Activated CD8-positive, alpha-beta memory T cell treated with anti-CD3 and anti-CD28 coated beads for 48 hours (primary cell): Measurements from ENCODE around the gene ALX4.

Experiments used
- DNase-seq, 3 experiments: peaks; one replicate each; pipeline ENCODE4 v3.0.0-alpha.2; 2020; ENCODE audit warnings: low read depth in 2 of 3, low spot score in 2 of 3

ALX4 gene

GRCh38 chr11:44316659-44317240, 6.8 kb upstream of the ALX4 start:
- no peak for DNase-seq

- no peak for DNase-seq
These were observed 6.2 kb upstream of the ALX4 start for GRCh38 chr11:44315947-44316658.

GRCh38 chr11:44314733-44315132, 4.8 kb upstream of the ALX4 start:
- DNase-seq, result no peak

DNA sequence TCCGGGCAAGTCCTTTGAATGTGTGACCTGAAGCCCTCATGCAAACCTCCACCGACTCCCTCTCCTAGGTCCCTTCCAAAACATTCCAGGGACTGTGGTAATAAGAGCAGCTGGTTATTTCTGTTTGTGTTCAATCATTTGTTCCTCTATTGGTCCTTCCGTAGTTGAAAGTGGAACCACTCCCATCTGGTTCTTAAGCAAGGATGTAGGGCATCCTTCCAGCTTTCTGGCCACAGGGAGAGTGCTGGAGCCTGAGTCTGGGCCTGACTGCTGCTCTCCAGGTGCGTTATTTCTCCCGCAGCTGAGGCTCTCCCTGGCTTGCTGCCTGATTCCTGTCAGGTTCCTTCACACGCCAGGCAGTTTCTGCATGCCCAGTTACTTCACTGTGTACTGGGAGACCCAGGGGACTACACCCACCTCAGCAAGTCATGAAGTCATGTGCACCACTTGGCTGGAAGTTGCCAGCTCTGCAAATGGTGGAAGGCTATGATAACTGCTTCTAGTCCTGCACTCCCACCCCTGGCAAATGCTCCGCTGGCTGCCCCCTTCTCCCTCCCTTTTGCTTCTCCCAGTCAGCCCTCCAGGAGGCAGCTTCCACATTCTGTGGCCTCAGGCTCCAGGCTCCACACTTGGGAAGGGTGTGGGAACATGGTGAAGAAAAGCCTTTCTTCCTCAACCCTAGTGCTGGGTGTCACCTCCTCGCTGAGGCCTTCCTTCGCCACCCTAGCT, 4.0 kb upstream of the ALX4 start:
- DNase-seq, result no peak

DNA sequence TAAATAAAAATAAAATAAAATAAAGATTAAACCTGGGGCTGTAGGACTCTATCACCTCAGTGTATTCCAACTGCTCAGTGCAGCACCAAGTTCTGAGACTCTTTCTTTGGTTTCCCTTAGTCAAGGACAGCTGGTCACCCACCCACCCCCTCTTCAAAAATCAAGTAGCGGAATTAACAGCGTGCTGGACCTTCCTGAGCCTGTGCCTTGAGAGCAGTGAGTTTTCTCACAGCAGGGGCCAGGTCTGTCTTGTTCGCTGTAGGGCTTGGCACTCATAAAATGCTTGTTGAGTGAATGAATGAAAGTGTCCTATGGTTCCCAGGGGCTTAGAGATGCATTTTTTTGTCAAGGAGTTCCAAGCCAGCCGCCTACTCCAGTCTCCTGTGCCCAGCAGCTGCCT, 2.9 kb upstream of the ALX4 start:
- DNase-seq, result no peak

DNA sequence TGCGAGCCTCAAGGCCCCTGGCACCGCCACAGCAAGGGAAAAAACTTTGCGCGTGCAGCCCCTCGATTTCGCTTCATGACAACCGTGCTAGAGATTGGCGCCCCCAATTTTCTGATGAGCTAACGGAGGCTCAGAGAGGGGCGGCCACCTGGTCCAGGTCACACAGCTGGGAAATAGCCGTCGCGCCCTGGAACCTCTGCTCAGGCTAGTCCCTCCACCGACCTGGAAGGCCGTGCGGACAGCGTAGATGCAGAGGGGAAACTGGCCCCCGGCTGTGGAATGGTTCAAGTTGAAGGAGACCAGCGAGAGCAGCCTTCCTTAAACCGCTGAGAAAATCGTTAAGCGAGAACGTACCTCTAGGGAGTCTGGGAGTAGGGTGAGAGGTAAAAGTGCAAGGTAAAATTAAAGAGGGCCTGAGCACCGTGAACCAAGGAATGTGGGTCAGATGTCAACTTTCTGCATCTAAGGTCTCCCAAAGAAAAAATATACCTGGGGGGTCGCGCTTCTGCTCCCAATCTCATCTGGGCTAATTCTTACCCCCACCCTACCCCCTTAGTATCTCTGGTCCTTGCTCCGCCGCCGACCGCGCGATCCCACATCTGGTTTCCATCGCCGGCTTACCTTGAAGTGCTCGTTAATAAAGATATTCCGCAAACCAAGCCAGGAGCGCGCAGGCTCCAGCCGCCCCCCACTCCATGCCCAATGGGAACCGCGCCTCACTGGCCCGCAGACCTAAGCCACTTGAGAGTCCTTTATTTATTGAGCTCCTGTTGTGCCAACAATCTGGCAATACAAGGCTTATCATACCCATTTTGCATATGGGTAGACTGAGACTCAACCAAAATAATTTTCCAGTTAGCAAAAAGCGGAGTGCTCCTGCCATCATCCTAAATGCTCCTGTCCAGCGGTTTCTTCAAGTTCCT, 1.7 kb upstream of the ALX4 start:
- no peak for DNase-seq

GRCh38 chr11:44310463-44311272, 729 bp upstream of the ALX4 start:
- DNase-seq, result no peak

DNA sequence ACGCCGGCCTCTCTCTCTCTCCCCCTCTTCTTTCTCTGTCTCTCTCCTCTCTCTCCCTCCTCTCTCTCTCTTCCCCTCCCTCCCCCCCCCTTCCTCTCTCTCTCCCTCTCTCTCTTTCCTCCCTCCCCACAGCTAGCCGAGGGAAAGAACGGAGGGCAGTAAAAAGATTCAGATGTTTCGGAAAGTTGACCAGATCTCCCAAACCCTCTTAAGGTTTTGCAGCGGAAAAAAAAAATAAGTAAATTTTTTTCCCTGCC, 195 bp upstream of the ALX4 start:
- DNase-seq, result no peak

DNA sequence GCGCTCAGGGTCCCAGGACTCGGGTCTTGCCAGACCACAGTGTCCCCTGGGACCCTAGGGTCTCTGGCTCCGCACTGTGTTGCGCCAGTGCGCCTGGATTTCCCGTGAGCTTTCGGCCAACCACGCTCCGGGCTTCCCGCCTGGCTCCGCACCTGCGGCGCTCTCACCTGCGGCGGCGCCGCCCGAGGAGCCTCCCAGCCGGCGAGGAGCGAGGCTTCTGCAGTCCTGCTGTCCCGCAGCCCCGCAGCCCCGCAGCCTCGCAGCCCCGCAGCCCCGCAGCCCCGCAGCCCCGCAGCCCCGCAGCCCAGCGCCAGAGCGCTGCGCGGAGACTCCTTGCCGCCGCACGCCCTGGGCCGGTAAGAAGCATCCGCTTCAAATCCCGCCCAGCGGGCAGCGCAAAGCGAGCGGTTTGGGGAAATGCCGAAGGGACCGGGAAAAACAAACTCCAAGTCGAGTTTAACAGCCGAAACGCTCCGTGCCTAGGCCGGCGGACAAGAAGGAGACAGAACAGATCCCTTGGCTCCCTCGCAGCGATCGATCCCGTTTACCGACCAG, 939 bp downstream of the ALX4 start:
- DNase-seq, result no peak

- DNase-seq, result no peak
These were observed 1.6 kb downstream of the ALX4 start for GRCh38 chr11:44308256-44308922.

DNA sequence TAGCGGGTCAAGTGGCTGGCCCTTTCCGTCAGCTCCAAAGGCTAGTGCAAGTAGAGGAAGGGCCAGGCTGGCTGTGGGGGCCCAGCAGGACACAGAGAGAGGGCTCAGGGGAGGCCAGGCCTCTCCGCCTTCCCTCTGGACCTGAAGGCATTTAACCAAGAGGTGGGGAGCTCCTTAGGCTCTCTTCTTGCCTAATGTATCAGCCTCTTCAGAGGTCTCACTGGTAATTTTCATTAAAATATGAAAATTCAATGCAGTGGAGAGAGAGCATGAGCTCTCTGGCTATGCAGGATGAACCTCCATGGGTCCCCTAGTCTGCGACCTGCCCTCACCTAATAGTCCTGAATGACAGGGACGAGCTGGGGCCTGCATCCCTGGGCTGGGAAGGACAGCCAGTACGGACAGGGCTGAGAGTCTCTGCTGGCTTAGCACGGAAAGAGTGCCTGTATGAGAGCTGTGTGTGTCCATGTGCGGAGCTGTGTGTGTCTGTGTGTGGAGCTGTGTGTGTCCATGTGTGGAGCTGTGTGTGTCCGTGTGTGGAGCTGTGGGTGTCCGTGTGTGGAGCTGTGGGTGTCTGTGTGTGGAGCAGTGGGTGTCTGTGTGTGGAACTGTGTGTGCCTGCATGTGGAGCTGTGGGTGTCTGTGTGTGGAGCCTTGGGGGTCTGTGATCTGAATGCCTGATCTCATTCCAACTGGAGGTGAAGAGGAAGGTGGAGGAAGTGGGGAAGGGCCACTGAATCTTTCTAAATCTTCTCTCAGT, 2.4 kb downstream of the ALX4 start:
- no peak for DNase-seq

GRCh38 chr11:44306918-44307244, 3.1 kb downstream of the ALX4 start:
- no peak for DNase-seq

DNA sequence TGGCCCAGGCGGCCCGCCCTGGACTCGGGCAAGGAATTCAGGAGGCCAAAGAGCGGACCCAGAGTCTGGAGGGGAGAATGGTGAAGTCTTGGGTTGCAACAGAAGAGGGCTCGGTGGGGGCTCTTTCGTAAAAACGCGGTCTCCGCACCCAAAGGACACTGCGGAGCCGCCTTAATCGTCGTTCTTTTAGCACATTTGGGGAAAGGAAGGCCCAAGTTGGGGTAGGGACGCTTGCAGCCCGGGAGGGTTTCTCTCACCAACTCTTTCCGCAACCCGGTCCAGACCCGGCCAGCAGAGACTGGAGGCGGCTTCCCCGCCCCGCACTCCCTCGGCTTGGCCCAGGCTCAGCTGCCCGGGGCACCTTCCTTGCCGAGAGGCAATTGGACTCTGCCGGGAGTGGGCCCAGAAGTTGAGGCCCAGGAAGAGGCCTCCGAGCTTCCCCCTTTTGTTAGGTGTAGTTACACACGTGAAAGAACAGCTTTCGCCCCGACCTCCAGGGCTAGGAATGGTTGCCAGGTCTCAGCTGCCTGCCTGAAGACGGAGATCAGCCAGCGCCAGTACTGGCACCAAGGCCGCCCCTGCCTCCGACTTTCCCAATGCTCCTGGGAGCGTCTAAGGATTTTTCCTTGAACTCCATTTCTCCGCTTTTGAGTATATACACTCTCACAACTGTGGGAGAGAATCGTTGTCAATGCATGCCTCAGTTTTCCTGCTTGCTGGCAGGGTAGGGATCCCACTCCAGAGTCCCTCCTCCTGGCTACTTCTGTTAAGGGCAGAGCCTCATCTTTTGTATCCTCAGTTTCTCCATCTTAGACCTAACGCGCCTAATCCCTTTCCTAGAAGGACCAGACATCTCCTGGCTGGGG, 3.7 kb downstream of the ALX4 start:
- DNase-seq, result no peak

DNA sequence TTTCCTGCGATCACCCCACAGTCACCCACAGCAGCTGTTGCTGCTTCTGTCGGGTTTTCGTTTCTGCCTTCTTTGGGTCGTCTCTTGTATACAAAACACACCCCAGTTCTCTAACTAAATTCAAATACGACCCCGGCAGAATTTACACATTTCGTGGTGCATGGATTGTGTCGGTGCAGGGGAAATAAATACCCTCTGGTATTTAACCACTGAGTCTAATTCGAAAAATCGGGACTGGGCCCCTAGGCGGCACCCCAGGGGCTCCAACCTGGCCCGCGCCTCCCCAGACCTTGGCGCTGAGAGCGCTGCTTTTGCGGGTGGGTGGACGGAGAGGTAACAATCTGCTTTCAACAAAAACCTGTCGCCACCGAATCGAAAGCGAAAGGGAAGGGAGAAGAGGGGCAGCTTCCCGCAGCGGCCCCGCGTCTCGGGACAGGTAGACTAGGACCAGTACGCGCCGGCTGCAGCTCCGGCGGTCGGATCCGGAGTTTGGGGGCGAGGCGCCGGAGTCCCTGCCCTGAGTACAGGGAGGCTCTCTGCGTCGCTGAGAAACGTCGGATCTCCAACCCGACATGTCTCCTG, 4.4 kb downstream of the ALX4 start:
- DNase-seq, result no peak

DNA sequence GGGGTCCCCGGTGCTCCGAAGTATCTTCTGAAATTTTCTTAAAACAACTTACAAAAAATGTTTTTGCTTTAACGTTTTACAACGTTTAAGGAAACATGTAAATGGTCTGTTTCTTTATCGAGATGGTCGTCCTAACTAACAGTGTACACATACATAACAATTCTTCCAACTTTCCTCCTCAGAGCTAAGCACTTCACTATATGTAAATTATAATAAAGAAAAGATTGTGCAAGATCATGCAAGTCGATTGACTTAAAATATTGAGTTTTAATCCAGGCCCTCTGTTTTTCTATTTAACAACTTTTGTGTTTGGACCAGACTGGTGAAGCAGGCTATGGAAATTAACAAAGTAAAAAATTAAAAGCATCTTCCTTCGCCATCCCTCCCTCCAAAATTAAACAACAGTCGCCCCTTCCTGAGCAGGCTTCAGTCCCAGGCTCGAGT, 4.9 kb downstream of the ALX4 start:
- no peak for DNase-seq

DNA sequence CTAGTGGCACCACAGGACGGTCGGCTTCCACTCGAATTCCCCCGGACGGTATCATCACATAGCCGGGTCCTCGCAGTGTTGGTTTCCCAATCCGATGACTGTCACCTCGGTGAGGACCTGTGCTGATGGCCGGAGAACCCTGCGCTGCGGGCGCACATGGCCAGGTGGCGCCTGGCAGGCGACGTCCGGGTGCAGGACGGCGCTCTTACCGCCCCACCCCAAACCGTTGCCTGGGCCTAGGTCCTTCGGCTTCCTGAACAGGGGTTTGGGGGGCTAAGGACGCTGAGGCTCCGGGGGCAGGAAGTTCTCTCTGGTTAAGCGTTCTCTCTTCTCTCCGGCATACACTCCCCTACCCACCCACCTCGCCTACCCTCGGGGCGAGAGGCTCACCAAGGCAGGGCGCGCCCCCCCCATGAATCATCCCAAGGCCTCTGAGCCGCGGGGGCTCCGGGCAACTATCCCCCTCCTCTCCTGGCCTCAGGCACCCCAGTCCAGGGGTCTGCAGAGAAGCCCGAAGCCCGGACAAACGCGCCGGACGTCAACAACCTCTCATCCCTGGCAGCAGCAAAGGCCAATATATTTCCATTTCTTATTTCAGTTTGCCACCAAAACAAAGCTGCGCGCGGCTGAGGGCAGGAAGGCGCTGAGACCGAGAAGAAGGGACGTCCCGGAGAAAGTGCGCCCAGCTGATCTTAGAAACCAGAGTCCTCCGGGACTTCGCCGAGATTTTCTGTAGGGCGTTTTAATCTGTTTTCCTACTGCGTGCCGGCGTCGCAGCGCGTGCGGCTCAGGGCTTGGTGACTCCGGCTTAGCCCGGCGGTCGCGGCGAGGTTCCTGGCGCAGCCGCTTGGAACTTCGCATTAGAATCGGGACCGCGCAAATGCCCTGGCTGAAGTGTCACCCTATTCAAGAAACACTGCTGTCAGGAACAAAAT, 5.6 kb downstream of the ALX4 start:
- DNase-seq, result no peak

DNA sequence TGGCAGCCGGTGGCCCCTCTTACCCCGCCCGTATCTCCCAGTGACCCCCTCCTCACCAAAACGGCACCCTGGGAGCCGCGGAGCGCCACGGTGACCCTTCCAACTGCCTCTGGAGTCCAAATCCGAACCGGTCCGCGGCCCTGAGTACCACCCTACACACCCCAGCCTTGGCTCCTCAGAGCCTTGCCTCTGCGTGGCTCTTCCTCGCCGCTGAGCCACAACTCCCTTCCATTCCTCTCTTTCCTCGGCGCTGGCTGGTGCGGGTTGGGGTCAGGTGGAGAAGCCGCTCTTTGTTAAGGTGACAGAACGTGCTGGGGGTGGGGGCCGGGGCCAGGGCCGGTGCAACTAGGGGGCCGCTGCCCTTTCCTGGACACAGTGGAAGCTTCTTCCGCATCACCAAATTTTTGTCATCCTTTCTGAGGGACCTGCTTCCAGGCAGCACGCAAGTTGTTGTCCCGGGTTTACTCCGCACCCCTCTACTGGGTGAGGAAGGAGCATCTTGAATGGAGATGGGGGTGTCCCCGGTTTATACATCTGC, 6.5 kb downstream of the ALX4 start:
- no peak for DNase-seq
